Keratinocyte (primary cell): ENCODE results near the gene SCAF1. TPM values are rescaled to one million over a fixed set of nuclear protein-coding genes. Genes with fewer than 3 reads are reported as not detected.

Source experiments
- DNase-seq: peaks from one replicate; pipeline ENCODE4 v3.0.0-alpha.2; 2011; ENCODE audit warnings: low read depth, missing footprints, low spot score
- FAIRE-seq: peaks from 2 replicates; lab custom pipeline; 2011; peaks lifted over from hg19 to GRCh38; lab: Jason Lieb, UNC
- H2AFZ ChIP-seq: 2 replicates; pipeline ENCODE4 v1.6.0; 2012; ENCODE audit warnings: low read length, control low read depth, inconsistent platforms; ENCODE audit not compliant: control insufficient read depth
- H3K27ac ChIP-seq: 2 replicates; pipeline ENCODE4 v1.5.1; 2011; ENCODE audit warnings: low read length; ENCODE audit not compliant: control insufficient read depth, insufficient read depth
- H3K27me3 ChIP-seq: 3 replicates; pipeline ENCODE4 v1.6.0; 2011; ENCODE audit warnings: low read length; ENCODE audit not compliant: control insufficient read depth, insufficient read depth; ENCODE audit errors: extremely low read depth
- H3K36me3 ChIP-seq, 2 experiments: 2 replicates in 1 of 2; 3 replicates in 1 of 2; pipeline ENCODE4 v1.5.1; 2011; ENCODE audit warnings: low read length in 2 of 2, mild to moderate bottlenecking in 1 of 2; ENCODE audit not compliant: control insufficient read depth in 2 of 2, insufficient read depth in 2 of 2; ENCODE audit errors: extremely low read depth in 1 of 2
- H3K4me1 ChIP-seq: 3 replicates; pipeline ENCODE4 v1.5.1; 2011; ENCODE audit warnings: low read length; ENCODE audit not compliant: control insufficient read depth, insufficient read depth; ENCODE audit errors: extremely low read depth
- H3K4me2 ChIP-seq: 3 replicates; pipeline ENCODE4 v1.6.0; 2011; ENCODE audit warnings: low read depth, low read length; ENCODE audit not compliant: control insufficient read depth, insufficient read depth; ENCODE audit errors: extremely low read depth
- H3K4me3 ChIP-seq, 3 experiments: fragments of 200-600 bp in 1 of 3; sonication (generic) in 1 of 3; 2 replicates in 2 of 3; 3 replicates in 1 of 3; pipeline ENCODE4 v1.5.1; 2011 to 2016; ENCODE audit warnings: low read length in 3 of 3, mild to moderate bottlenecking in 3 of 3, control low read depth in 2 of 3, inconsistent platforms in 1 of 3, low read depth in 1 of 3, mixed read lengths in 1 of 3, mixed run types in 1 of 3, moderate library complexity in 1 of 3; ENCODE audit not compliant: control insufficient read depth in 2 of 3, insufficient read depth in 2 of 3; ENCODE audit errors: extremely low read depth in 1 of 3
- H3K79me2 ChIP-seq: 2 replicates; pipeline ENCODE4 v1.6.0; 2012; ENCODE audit warnings: low read length; ENCODE audit not compliant: control insufficient read depth, insufficient read depth
- H3K9ac ChIP-seq: 3 replicates; pipeline ENCODE4 v1.6.0; 2011; ENCODE audit warnings: low read length; ENCODE audit not compliant: control insufficient read depth, insufficient read depth; ENCODE audit errors: extremely low read depth
- H3K9me1 ChIP-seq: 3 replicates; pipeline ENCODE4 v1.6.0; 2011; ENCODE audit warnings: low read length; ENCODE audit not compliant: control insufficient read depth, insufficient read depth; ENCODE audit errors: extremely low read depth
- H3K9me3 ChIP-seq: 2 replicates; pipeline ENCODE4 v1.5.1; 2012; ENCODE audit warnings: low read depth, low read length; ENCODE audit not compliant: control insufficient read depth
- H4K20me1 ChIP-seq: 3 replicates; pipeline ENCODE4 v1.6.0; 2011; ENCODE audit warnings: low read length; ENCODE audit not compliant: control insufficient read depth, insufficient read depth; ENCODE audit errors: extremely low read depth
- CTCF ChIP-seq, 3 experiments: IDR thresholded peaks in 1 of 3; conservative IDR thresholded peaks in 1 of 3; optimal IDR thresholded peaks in 1 of 3; 2 replicates in 2 of 3; 3 replicates in 1 of 3; pipeline versions ENCODE3 to v1.5.1; 2011; ENCODE audit warnings: low read length in 3 of 3, mild to moderate bottlenecking in 3 of 3, moderate library complexity in 2 of 3, control low read depth in 1 of 3, inconsistent platforms in 1 of 3; ENCODE audit not compliant: insufficient read depth in 2 of 3; ENCODE audit errors: extremely low read depth in 1 of 3
- EZH2 ChIP-seq: IDR thresholded peaks from one replicate; pipeline ENCODE4 v1.6.1; 2012; ENCODE audit warnings: inconsistent platforms, mild to moderate bottlenecking, low read length, moderate library complexity
- dilution Hi-C: fragments of 300-500 bp; cut with MboI; formaldehyde crosslinking; loops from one replicate; pipeline ENCODE4 v1.7.0; 2020; ENCODE audit warnings: low sequenced_read_pairs; ENCODE audit not compliant: extremely low pct_ligation_motif_present
- polyA plus RNA-seq, 5 experiments: library from polyadenylated mRNA; depleted of rRNA in 3 of 5; stranded (reverse) in 3 of 5; stranded (forward) in 1 of 5; unstranded in 1 of 5; fragments of >200 nt; gene quantifications; 1 replicate in 1 of 5; 2 replicates in 3 of 5; 3 replicates in 1 of 5; pipeline versions ENCODE4 v1.2.1 to v1.2.3, GENCODE V29; 2011 to 2012; ENCODE audit warnings: missing spikeins in 2 of 5, low read depth in 1 of 5, low replicate concordance in 1 of 5

The SCAF1 gene
- polyA plus RNA-seq, 1 donor (not counting 4 experiments of a cell fraction or from before 2014, with no cell fraction given) = 3.4 TPM

- H3K9ac ChIP-seq = peak overlapping the region; percentile 89
- H3K4me1 ChIP-seq = peaks cover 15% of the 10 kb centered on the region
- no peaks in the 10 kb centered on the region for H3K27me3 ChIP-seq
- peaks cover 14% of the 10 kb centered on the region in 2 experiments for H3K36me3 ChIP-seq
- no peaks in the 10 kb centered on the region for H3K9me1 ChIP-seq
- H2AFZ ChIP-seq = no peak overlapping the region
- no peaks in the 10 kb centered on the region for H3K9me3 ChIP-seq
- no peaks in the 10 kb centered on the region for H4K20me1 ChIP-seq
- dilution Hi-C loops = no loop called here
- peak overlapping the region; percentile 81 for H3K4me2 ChIP-seq
- TF ChIP-seq EZH2 (no peak), CTCF (optimal IDR thresholded peaks at IDR 0.05 in 1 of 3, IDR thresholded peaks at IDR 0.05 in 1 of 3, conservative IDR thresholded peaks at IDR 0.05 in 1 of 3; ENCODE audit: extremely low read depth in 1 of 3, insufficient read depth in 2 of 3, low read length in 3 of 3) (no peak)
- peaks cover 31% of the 10 kb centered on the region for H3K79me2 ChIP-seq
- peak overlapping the region; percentile 78 for H3K27ac ChIP-seq
- FAIRE-seq (no peak), DNase-seq (no peak)
- H3K4me3 ChIP-seq = peak overlapping the region; percentile 65 to 93 (median 71)
Measured at GRCh38 chr19:49637821-49638738, 3.9 kb upstream of the SCAF1 start.

- H3K4me1 ChIP-seq = peaks cover 24% of the 10 kb centered on the region
- H2AFZ ChIP-seq = no peak overlapping the region
Measured at GRCh38 chr19:49639401-49640112, 2.5 kb upstream of the SCAF1 start.

More at GRCh38 chr19:49639401-49640112, 2.5 kb upstream of the SCAF1 start:
- no peaks in the 10 kb centered on the region for H4K20me1 ChIP-seq
- H3K9me1 ChIP-seq = no peaks in the 10 kb centered on the region
- TF ChIP-seq EZH2 (no peak), CTCF (optimal IDR thresholded peaks at IDR 0.05 in 1 of 3, IDR thresholded peaks at IDR 0.05 in 1 of 3, conservative IDR thresholded peaks at IDR 0.05 in 1 of 3; ENCODE audit: extremely low read depth in 1 of 3, insufficient read depth in 2 of 3, low read length in 3 of 3) (no peak)
- no peaks in the 10 kb centered on the region for H3K27me3 ChIP-seq
- H3K4me2 ChIP-seq = peak overlapping the region; percentile 81
- H3K36me3 ChIP-seq = peaks cover 14% of the 10 kb centered on the region in 2 experiments
- H3K9ac ChIP-seq = peak overlapping the region; percentile 89
- no peaks in the 10 kb centered on the region for H3K9me3 ChIP-seq
- FAIRE-seq (no peak), DNase-seq (no peak)
- H3K4me3 ChIP-seq = peak overlapping the region; percentile 71 to 93 (median 90)
- H3K79me2 ChIP-seq = peaks cover 46% of the 10 kb centered on the region
- dilution Hi-C loops = no loop called here
- H3K27ac ChIP-seq = peak overlapping the region; percentile 78
